SK-N-SH (cell line): ENCODE measurements around the gene PXMP4. TPM values are rescaled to one million over a fixed set of nuclear protein-coding genes. Genes with fewer than 3 reads are reported as not detected.

Experiments used
- CTCF ChIA-PET: fragments of 300-600, 350-600 bp; formaldehyde crosslinking; extraction: SDS; loops from one replicate; lab custom pipeline; 2021; lab: Yijun Ruan, JAX
- POLR2A ChIA-PET: fragments of 350-600 bp; sonication (Branson Sonifier 250); formaldehyde crosslinking; extraction: SDS; loops from one replicate; lab custom pipeline; 2020; ENCODE audit warnings: antibody characterized with exemption, inconsistent platforms; lab: Yijun Ruan, JAX
- DNase-seq: peaks from one replicate; pipeline ENCODE4 v3.0.0; 2012
- H2AFZ ChIP-seq: fragments of 200-600 bp; sonication (generic); 2 replicates; pipeline ENCODE4 v1.8.1; 2016; ENCODE audit warnings: antibody characterized with exemption, mild to moderate bottlenecking, low read depth
- H3F3A ChIP-seq: fragments of 200-600 bp; sonication (generic); replicated peaks from 2 replicates; pipeline ENCODE3; 2016; ENCODE audit warnings: antibody characterized with exemption, mild to moderate bottlenecking; ENCODE audit not compliant: insufficient read depth
- H3K27ac ChIP-seq, 2 experiments: fragments of 200-500 bp in 1 of 2; fragments of 200-600 bp in 1 of 2; sonication (Bioruptor generic) in 1 of 2; sonication (generic), shearing (Covaris generic) in 1 of 2; 2 replicates each; pipeline versions ENCODE4 v1.5.1 to v1.6.1; 2014 to 2016; ENCODE audit warnings: low read depth in 2 of 2, inconsistent platforms in 1 of 2, low read length in 1 of 2, mild to moderate bottlenecking in 1 of 2, mixed read lengths in 1 of 2
- H3K27me3 ChIP-seq: fragments of 200-600 bp; sonication (generic), shearing (Covaris generic); 2 replicates; pipeline ENCODE4 v1.6.1; 2016; ENCODE audit warnings: mixed run types; ENCODE audit not compliant: insufficient read depth
- H3K36me3 ChIP-seq, 2 experiments: fragments of 200-500 bp in 1 of 2; fragments of 200-600 bp in 1 of 2; sonication (Bioruptor generic) in 1 of 2; sonication (generic) in 1 of 2; replicated peaks in 1 of 2; 2 replicates each; pipeline versions ENCODE3 to v1.5.1; 2014 to 2016; ENCODE audit warnings: low read length in 1 of 2, mild to moderate bottlenecking in 1 of 2; ENCODE audit not compliant: insufficient read depth in 2 of 2, control insufficient read depth in 1 of 2
- H3K4me1 ChIP-seq, 2 experiments: fragments of 200-500 bp in 1 of 2; fragments of 200-600 bp in 1 of 2; sonication (Bioruptor generic) in 1 of 2; sonication (generic), shearing (Covaris generic) in 1 of 2; 2 replicates each; pipeline versions ENCODE4 v1.5.1 to v1.6.1; 2014 to 2016; ENCODE audit warnings: low read depth in 1 of 2, low read length in 1 of 2, mixed run types in 1 of 2; ENCODE audit not compliant: insufficient read depth in 2 of 2, control insufficient read depth in 1 of 2
- H3K4me2 ChIP-seq: fragments of 200-600 bp; sonication (generic), shearing (Covaris generic); 2 replicates; pipeline ENCODE4 v1.6.1; 2017; ENCODE audit warnings: mixed run types
- H3K4me3 ChIP-seq, 2 experiments: fragments of 200-500 bp in 1 of 2; fragments of 200-600 bp in 1 of 2; sonication (Bioruptor generic) in 1 of 2; sonication (generic), shearing (Covaris generic) in 1 of 2; 2 replicates each; pipeline versions ENCODE4 v1.5.1 to v1.8.1; 2014 to 2016; ENCODE audit warnings: low read depth in 2 of 2, inconsistent platforms in 1 of 2, low read length in 1 of 2, mild to moderate bottlenecking in 1 of 2, mixed read lengths in 1 of 2, moderate library complexity in 1 of 2
- H3K79me2 ChIP-seq: fragments of 200-600 bp; sonication (generic); 2 replicates; pipeline ENCODE4 v1.8.1; 2017; ENCODE audit warnings: mild to moderate bottlenecking; ENCODE audit not compliant: insufficient read depth
- H3K9ac ChIP-seq: fragments of 200-600 bp; sonication (generic); 2 replicates; pipeline ENCODE4 v1.6.1; 2017; ENCODE audit warnings: mixed run types
- H3K9me2 ChIP-seq: fragments of 200-600 bp; sonication (generic); 2 replicates; pipeline ENCODE4 v1.6.1; 2017; ENCODE audit warnings: mixed run types
- H3K9me3 ChIP-seq: fragments of 200-600 bp; sonication (generic); 2 replicates; pipeline ENCODE4 v1.6.1; 2017; ENCODE audit warnings: mixed run types, mild to moderate bottlenecking, moderate library complexity
- H4K20me1 ChIP-seq: fragments of 200-600 bp; sonication (generic); 2 replicates; pipeline ENCODE4 v1.6.1; 2017; ENCODE audit warnings: mild to moderate bottlenecking, mixed run types; ENCODE audit not compliant: insufficient read depth
- CHD2 ChIP-seq: fragments of 150-350 bp; IDR thresholded peaks from 2 replicates; pipeline ENCODE4 v1.6.1; 2018; ENCODE audit warnings: low read length; ENCODE audit not compliant: partially characterized antibody
- CTCF ChIP-seq: fragments of 200-600 bp; sonication (generic); IDR thresholded peaks from 2 replicates; pipeline ENCODE4 v1.6.1; 2017; ENCODE audit warnings: antibody characterized with exemption, mild to moderate bottlenecking, moderate library complexity
- FOSL2 ChIP-seq: IDR thresholded peaks from 2 replicates; pipeline ENCODE4 v1.4.0; 2012; ENCODE audit warnings: low read depth, mild to moderate bottlenecking, moderate library complexity, borderline replicate concordance
- FOXJ3 ChIP-seq: sonication (generic); formaldehyde crosslinking; IDR thresholded peaks from 2 replicates; pipeline ENCODE4 v1.5.1; 2020; ENCODE audit warnings: mild to moderate bottlenecking, missing genetic modification reagents
- FOXM1 ChIP-seq: IDR thresholded peaks from 2 replicates; pipeline ENCODE4 v1.4.0; 2012; ENCODE audit warnings: low read depth, mild to moderate bottlenecking
- MAX ChIP-seq: IDR thresholded peaks from 2 replicates; pipeline ENCODE4 v1.4.0; 2012; ENCODE audit warnings: low read depth
- MXI1 ChIP-seq: IDR thresholded peaks from 2 replicates; pipeline ENCODE4 v1.6.1; 2012; ENCODE audit warnings: mild to moderate bottlenecking, low read depth, low read length, improper control_type of control experiment
- NFIC ChIP-seq: IDR thresholded peaks from 2 replicates; pipeline ENCODE4 v1.4.0; 2012; ENCODE audit warnings: borderline replicate concordance
- NRF1 ChIP-seq: IDR thresholded peaks from 2 replicates; pipeline ENCODE4 v1.6.1; 2012; ENCODE audit warnings: low read depth, mild to moderate bottlenecking, low read length
- PBX3 ChIP-seq: IDR thresholded peaks from 2 replicates; pipeline ENCODE4; 2012
- POLR2AphosphoS5 ChIP-seq: IDR thresholded peaks from 2 replicates; pipeline ENCODE4 v1.6.1; 2012; ENCODE audit warnings: low read depth, low read length
- RFX5 ChIP-seq: IDR thresholded peaks from 2 replicates; pipeline ENCODE4 v1.6.1; 2012; ENCODE audit warnings: mild to moderate bottlenecking, improper control_type of control experiment, low read length
- SIN3A ChIP-seq: IDR thresholded peaks from 2 replicates; pipeline ENCODE4 v1.6.1; 2012; ENCODE audit warnings: low read depth, mild to moderate bottlenecking, low read length, moderate library complexity, borderline replicate concordance
- SMC3 ChIP-seq: IDR thresholded peaks from 2 replicates; pipeline ENCODE4 v1.6.1; 2012; ENCODE audit warnings: low read depth, low read length, improper control_type of control experiment
- TAF1 ChIP-seq: IDR thresholded peaks from 2 replicates; pipeline ENCODE4 v1.6.1; 2012; ENCODE audit warnings: low read depth, mild to moderate bottlenecking, low read length, moderate library complexity, borderline replicate concordance
- TEAD4 ChIP-seq: IDR thresholded peaks from 2 replicates; pipeline ENCODE4 v1.4.0; 2012; ENCODE audit warnings: mild to moderate bottlenecking, borderline replicate concordance; ENCODE audit not compliant: insufficient read depth
- USF2 ChIP-seq: fragments of 150-350 bp; IDR thresholded peaks from 2 replicates; pipeline ENCODE4 v1.6.1; 2017; ENCODE audit warnings: antibody characterized with exemption, low read length, low read depth, borderline replicate concordance
- YY1 ChIP-seq: IDR thresholded peaks from 2 replicates; pipeline ENCODE4 v1.4.0; 2012; ENCODE audit warnings: low read depth, mild to moderate bottlenecking
- ZBTB33 ChIP-seq: IDR thresholded peaks from 2 replicates; pipeline ENCODE4 v1.4.0; 2012; ENCODE audit warnings: low read depth, borderline replicate concordance
- WGBS: methylation state at CpG from one replicate; pipeline ENCODE4 v1.1.6; 2017; ENCODE audit warnings: low lambda C conversion rate; 5-methylcytosine and 5-hydroxymethylcytosine counted together
- polyA plus RNA-seq, 3 experiments: library from polyadenylated mRNA; depleted of rRNA; stranded (reverse); fragments of >200 nt; gene quantifications; 2 replicates each; pipeline ENCODE4 v1.2.3, GENCODE V29; 2012

PXMP4 gene
- polyA plus RNA-seq, 1 of the 3 experiments (the other 2 are of a cell fraction): 5.6 TPM

- CTCF ChIA-PET: interaction anchor here (0.6 to 10.6 kb wide), 48 partner anchors 10 to 766 kb away, joined by 3 to 114 read pairs (median 4); partner anchors contain the start of genes CBFA2T2, CDK5RAP1, PXMP4 and SNTA1
- peaks cover 8 to 49% of the 10 kb centered on the region in 2 experiments; a peak in 2 of 4 replicates for H3K4me1 ChIP-seq
These were observed 51.5 kb downstream of the PXMP4 start for GRCh38 chr20:33668466-33669155.

GRCh38 chr20:33667676-33668465 lies 52.2 kb downstream of the PXMP4 start:
- peaks cover 4% of the 10 kb centered on the region; the same call in 1 of the 2 replicates for H3K79me2 ChIP-seq
- 60% methylated on average over 11 of the region's 47 CpGs for WGBS
- H3K36me3 ChIP-seq: peaks cover 8 to 17% of the 10 kb centered on the region in 2 experiments
- peaks cover 7 to 45% of the 10 kb centered on the region in 2 experiments; a peak in 2 of 4 replicates for H3K4me1 ChIP-seq
- H3K9ac ChIP-seq: no peak overlapping the region
- ChIA-PET CTCF (interaction anchor here (0.6 to 10.6 kb wide), 66 partner anchors 8 to 766 kb away, joined by 3 to 114 read pairs (median 4); partner anchors contain the start of genes CBFA2T2, CDK5RAP1, PXMP4 and SNTA1), POLR2A (interaction anchor here (0.8 to 1.6 kb wide), 9 partner anchors 14 to 224 kb away, joined by 3 to 5 read pairs (median 3); partner anchors contain the start of genes CBFA2T2 and SNTA1)
- H3K4me2 ChIP-seq: peak overlapping the region; percentile 75; the same call in 1 of the 2 replicates
- DNase-seq: peak; percentile 92
- peak overlapping the region in 1 of 2 experiments; percentile 54; a peak in 1 of 4 replicates for H3K27ac ChIP-seq
- peak overlapping the region; percentile 41 to 52; a peak in 2 of 4 replicates for H3K4me3 ChIP-seq
- H2AFZ ChIP-seq: no peak overlapping the region
- 0 out of 2 replicates have a peak, but pooled peaks cover 4% of the 10 kb centered on the region for H4K20me1 ChIP-seq
- H3K9me3 ChIP-seq: no peaks in the 10 kb centered on the region
- H3K9me2 ChIP-seq: no peaks in the 10 kb centered on the region
- H3K27me3 ChIP-seq: no peaks in the 10 kb centered on the region
- H3F3A ChIP-seq: peaks cover 25% of the 10 kb centered on the region
- no peak; the same call in 1 of the 2 replicates for TF ChIP-seq FOXJ3
- TF ChIP-seq RFX5: no peak
- TF ChIP-seq FOXM1: no peak
- no peak for TF ChIP-seq ZBTB33
- no peak for TF ChIP-seq YY1
- TF ChIP-seq USF2: no peak
- peak; percentile 18; the same call in 1 of the 2 replicates for TF ChIP-seq MXI1
- TF ChIP-seq CHD2: peak; percentile 23
- TF ChIP-seq CTCF: peak; percentile 66
- no peak for TF ChIP-seq TEAD4
- TF ChIP-seq PBX3: no peak
- no peak for TF ChIP-seq FOSL2
- no peak for TF ChIP-seq NFIC

More at GRCh38 chr20:33668466-33669155, 51.5 kb downstream of the PXMP4 start:
- Histone ChIP-seq H3K27me3 (no peaks in the 10 kb centered on the region), H3K36me3 (peaks cover 8 to 17% of the 10 kb centered on the region in 2 experiments), H3K4me2 (no peak overlapping the region), H3K9me2 (no peaks in the 10 kb centered on the region), H3K9me3 (no peaks in the 10 kb centered on the region), H3F3A (peaks cover 25% of the 10 kb centered on the region), H3K4me3 (no peak overlapping the region), H3K9ac (no peak overlapping the region), H4K20me1 (0 out of 2 replicates have a peak, but pooled peaks cover 4% of the 10 kb centered on the region), H2AFZ (no peak overlapping the region), H3K27ac (no peak overlapping the region), H3K79me2 (peaks cover 10% of the 10 kb centered on the region; the same call in 1 of the 2 replicates)
- no peak for TF ChIP-seq SMC3
- no peak for TF ChIP-seq TAF1
- TF ChIP-seq FOXM1: no peak
- TF ChIP-seq CHD2: no peak
- TF ChIP-seq SIN3A: no peak
- no peak for TF ChIP-seq MAX
- no peak for TF ChIP-seq POLR2AphosphoS5
- no peak for TF ChIP-seq NRF1
- POLR2A ChIA-PET: interaction anchor here (0.8 to 1.2 kb wide), 5 partner anchors 15 to 225 kb away, joined by 3 read pairs; partner anchors contain the start of genes CBFA2T2 and SNTA1
- DNase-seq: no peak
- 87% methylated on average over 12 of the region's 13 CpGs for WGBS
